GM10266 (cell line): ENCODE data around the gene AP5Z1.

ENCODE experiments used
- DNase-seq: peaks from one replicate; pipeline ENCODE4 v3.0.0; 2012; ENCODE audit errors: extremely low spot score
- TF ChIP-seq, protein P1 (sequence below): IDR thresholded peaks from 2 replicates; pipeline ENCODE4 v1.5.1; 2012; ENCODE audit warnings: mild to moderate bottlenecking, low read depth; ENCODE audit not compliant: control insufficient read depth, insufficient read depth; ENCODE audit errors: missing control alignments

AP5Z1 gene

DNA sequence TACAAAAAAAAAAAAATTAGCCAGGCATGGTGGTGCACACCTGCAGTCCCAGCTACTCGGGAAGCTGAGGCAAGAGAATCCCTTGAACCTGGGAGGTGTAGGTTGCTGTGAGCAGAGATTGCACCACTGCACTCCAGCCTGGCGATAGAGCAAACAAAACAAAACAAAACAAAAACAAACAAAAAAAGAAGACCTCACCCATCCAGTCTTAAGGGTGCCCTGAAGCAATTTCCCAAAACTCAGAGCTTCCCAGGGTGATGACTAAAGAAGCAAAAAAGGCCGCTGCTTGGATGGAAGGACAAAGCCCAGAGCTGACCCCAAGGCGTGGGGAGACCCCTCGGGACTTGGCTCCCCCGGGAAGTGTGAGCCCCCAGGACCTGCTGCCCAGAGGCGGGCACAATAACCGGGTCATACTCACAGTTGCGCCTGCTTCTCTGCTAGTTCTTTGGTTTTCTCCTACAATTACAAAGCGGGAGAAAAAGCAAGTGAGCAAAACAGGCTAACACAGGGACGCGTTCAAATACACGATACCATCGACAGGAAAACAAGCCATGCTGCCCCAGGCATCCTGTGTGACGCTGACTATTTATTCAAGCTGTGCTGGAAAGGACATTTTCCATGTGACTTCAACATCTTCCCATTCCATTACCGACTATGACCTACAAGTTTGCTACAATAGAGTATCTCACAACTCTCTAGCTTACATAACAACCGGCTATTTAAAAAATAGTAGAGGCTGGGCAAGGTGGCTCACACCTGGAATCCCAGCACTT is 56.5 kb downstream of the AP5Z1 start:
- TF ChIP-seq, protein P1, sequence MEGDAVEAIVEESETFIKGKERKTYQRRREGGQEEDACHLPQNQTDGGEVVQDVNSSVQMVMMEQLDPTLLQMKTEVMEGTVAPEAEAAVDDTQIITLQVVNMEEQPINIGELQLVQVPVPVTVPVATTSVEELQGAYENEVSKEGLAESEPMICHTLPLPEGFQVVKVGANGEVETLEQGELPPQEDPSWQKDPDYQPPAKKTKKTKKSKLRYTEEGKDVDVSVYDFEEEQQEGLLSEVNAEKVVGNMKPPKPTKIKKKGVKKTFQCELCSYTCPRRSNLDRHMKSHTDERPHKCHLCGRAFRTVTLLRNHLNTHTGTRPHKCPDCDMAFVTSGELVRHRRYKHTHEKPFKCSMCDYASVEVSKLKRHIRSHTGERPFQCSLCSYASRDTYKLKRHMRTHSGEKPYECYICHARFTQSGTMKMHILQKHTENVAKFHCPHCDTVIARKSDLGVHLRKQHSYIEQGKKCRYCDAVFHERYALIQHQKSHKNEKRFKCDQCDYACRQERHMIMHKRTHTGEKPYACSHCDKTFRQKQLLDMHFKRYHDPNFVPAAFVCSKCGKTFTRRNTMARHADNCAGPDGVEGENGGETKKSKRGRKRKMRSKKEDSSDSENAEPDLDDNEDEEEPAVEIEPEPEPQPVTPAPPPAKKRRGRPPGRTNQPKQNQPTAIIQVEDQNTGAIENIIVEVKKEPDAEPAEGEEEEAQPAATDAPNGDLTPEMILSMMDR: no peak
- DNase-seq: no peak

- TF ChIP-seq, protein P1: no peak
- DNase-seq: no peak
Measured at GRCh38 chr7:4832711-4833110, 57.3 kb downstream of the AP5Z1 start.

- no peak for DNase-seq
- TF ChIP-seq, protein P1: no peak
Measured at GRCh38 chr7:4833176-4833575, 57.8 kb downstream of the AP5Z1 start.

GRCh38 chr7:4833691-4834600 is 58.5 kb downstream of the AP5Z1 start:
- no peak for DNase-seq
- TF ChIP-seq, protein P1: no peak

- DNase-seq: no peak
- TF ChIP-seq, protein P1: no peak
Measured at GRCh38 chr7:4834601-4835397, 59.4 kb downstream of the AP5Z1 start.

DNA sequence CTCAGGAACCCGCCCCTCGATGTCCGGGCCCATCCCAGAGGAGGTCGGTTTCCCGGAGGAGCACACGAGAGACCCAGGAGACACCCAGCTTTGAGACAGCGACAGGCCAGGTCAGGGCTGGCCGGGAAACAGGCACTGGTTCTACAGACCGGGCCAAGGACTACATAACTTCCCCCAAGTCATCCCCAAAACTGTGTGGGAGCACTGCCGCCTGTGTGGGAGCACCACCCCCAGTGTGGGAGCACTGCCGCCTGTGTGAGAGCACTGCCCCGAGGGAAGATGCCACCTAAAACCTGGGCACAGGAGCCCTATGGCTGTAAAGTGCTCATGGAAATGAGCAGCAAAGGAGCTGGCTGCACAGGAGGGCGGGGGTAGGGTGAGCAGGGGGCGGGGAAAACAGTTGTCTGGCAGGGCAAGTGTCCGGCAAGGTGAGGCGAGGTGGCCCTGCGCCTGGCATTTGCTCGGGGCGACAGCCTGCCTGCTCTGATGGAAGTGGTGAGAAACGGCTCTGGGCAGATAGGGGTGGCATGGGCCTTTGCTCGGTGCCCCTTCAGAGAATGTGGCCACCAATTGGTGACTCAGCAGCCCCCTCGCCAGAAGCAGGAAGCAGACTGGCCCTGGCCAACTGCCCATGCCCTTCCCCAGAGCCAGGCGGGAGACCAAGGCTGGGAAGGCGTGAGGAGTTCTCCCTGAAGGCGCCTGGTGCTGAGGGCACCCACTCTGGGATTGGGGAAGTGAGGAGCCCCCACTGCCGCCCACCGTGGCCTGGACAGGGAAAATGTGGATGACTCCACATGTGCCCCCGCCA is 60.2 kb downstream of the AP5Z1 start:
- TF ChIP-seq, protein P1: no peak
- no peak for DNase-seq
